Measurements from ENCODE around the gene SACM1L.
"Not testable (repeated sequence)": the region's sequence is repeated elsewhere in the genome, so short reads cannot be mapped to it uniquely, and the experiment has no call there.

Gene SACM1L

GRCh38 chr3:45746165-45746776 is 57.1 kb downstream of the SACM1L start:
- DNase-seq, result no peak

DNA sequence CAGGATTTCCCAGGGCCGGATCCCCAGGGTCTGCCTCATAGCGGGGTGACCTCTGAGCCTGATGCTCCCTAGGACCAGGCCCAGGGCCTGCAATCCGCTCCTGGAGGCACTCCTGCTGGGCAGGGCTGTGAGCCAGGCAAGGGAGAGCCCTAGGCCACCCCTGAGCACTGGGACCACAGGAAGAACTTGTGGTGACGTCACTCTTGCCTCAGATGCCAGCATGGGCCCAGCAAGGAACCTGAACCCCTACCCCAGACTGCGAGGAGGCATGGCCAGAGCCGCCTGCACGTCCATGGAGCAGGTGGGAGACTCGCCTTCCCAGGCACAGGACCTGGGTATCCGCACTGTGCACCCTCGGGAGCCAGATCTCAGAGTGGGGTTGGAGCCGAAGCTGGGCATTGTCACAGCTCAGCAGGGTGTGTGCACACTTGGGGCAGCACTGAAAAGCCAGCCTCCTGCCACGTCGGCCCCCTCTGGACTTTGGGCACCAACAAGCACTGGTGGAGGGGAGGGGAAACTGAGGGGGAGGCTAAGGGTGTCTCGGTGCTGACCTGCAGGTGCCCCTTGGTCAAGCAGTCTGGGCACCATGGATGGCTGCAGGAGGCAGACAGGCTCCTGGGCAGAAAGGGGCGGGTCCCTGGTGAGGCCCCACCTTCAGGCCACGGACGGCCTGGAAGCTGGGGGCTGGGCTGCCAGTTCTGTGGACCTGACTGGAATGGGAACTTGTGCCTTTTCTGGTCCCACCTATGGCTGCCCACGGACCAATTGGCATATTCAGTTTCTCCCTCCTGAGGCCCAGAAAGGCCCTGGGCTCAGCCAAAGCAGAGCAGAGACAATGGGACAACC is 57.8 kb downstream of the SACM1L start:
- DNase-seq, result no peak

DNA sequence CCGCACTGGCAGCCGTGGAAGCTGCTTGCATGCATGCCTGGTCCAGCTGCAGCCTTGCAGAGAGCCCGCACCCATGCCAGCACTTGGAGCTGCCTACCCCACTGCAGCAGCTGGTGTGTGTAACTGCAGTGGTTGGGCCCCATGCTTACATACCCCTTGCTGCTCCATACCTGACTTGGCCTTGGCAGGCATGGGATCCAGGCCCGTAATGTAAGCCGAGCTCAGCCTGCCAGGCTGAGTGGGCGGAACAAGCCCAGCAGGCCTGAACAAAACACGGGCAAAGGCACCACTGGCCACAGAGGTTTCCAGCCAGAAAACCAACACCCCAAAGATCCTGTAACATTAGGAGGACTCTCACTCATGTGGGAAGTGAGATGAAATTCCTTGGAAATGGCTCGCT is 58.9 kb downstream of the SACM1L start:
- DNase-seq, result no peak

GRCh38 chr3:45749036-45749600 is 59.9 kb downstream of the SACM1L start:
- DNase-seq, result not testable (repeated sequence)

DNA sequence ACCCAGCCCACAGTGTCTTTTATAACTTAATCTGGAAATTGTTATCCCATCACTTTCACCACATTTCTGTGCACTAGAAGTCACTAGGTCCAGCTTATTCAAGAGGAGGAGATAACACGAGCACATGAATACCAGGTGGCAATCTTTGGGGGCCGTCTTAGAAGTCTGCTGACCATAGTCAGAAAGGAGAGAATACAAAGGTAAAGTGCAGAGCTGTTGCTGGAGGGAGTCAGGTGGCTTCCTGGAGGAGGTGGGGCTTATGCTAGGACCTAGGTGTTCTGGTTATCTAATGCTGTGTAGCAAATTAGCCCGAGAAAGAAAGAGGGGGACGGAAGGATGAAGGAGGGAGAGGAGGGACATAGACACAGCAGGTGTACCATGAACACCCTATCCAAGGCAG is 60.7 kb downstream of the SACM1L start:
- DNase-seq, result no peak

DNA sequence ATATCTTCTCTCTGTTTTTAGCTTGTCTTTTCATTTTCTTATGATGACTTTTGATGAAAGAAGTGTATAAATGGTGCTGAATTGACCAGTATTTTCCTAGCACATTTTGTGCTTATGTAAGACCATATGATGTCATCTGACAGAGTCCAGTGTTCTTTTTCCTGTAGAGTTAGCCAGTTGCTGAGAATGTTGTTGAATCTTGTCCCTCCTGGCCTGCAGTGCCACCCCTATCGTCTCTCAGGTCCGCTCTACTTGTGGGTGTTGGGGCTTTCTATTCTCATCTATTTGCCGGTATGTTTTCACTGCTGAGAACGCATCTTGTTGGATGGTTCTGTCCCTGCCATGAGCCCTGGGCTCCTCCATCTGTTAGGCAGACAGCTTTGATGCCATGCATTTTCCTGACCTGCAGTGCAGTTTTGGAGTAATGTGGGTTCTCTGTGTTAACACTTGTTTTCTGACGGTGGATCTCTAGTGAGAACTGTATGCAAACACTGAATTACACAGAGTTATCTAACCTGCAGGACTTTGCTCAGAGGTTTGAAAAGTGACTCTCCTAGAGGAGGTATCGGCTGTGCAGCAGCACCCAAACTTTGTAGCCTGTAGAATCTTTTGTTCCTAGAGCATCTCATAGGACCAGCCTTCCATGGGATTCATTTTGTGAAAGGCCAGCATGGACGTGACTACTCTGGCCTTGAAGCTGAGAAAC is 62.5 kb downstream of the SACM1L start:
- no peak for DNase-seq

DNA sequence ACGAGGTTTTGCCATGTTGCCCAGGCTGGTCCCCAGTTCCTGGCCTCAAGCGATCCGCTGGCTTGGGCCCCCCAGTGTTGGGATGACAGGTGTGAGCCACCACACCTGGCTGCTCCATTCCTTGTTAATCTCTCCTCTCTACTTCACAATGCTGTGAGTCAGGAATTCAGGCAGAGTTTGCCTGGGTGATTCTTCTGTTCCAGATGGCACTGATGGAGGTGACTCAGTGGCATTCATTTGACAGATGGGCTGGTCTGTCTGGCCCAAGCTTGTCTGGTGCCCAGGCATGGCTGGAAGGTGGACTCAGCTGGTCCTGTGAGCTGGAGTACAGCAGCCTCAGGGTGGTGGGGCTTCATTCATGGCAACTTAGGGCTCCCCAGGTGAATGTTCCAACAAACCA is 63.9 kb downstream of the SACM1L start:
- DNase-seq, result no peak

DNA sequence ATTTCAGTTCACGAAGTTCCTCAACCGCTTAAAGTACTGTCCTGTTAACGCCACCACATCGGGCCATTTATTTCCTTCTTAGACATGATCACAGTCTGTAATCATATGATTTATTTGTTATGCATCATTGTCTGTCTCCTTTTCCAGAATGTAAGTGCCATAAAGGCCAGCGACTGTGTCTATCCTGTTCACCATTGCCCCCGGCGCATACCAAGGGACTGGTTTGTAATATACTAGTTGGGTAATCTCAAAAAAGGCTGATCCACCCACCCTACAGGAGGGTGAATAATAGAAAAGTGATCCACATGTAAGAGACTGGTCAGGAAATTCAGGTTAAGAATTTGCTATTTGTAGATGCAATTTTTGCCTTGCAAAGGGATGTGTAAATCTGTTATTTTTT is 65.3 kb downstream of the SACM1L start:
- no peak for DNase-seq

DNA sequence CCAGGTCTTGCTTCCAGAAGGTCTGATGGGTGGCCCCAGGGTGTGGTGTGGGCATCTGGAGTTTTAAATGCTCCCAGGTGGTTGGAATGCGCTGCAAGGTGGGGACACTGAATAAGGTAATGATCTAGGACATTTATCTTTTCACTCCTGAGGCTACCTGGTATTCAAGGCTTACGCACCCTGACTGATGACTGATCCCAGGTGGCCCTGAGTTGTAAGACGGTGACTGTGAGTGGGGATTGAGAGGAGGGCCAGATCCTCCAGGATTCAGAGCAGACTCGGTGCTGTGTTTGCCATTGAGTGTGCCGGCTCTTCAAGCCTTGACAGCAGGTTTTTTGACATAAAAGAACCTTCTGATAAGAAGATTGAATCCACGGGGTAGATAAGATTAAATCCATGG is 66.9 kb downstream of the SACM1L start:
- no peak for DNase-seq

DNA sequence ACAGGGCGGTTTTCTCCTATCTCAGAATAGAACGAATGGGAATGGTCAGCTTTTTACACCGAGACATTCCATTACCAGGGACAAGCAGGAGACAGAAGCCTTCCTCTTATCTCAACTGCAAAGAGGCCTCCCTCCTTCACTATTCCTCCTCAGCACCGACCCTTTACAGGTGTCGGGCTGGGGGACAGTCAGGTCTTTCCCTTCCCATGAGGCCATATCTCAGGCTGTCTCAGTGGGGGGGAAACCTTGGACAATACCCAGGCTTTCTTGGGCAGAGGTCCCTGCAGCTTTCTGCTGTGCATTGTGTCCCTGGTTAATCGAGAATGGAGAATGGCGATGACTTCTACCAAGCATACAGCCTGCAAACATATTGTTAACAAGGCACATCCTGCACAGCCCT is 67.9 kb downstream of the SACM1L start:
- DNase-seq, result not testable (repeated sequence)

GRCh38 chr3:45758871-45759270 is 69.7 kb downstream of the SACM1L start:
- DNase-seq, result no peak

- no peak for DNase-seq
Measured at GRCh38 chr3:45759851-45760250, 70.7 kb downstream of the SACM1L start.

DNA sequence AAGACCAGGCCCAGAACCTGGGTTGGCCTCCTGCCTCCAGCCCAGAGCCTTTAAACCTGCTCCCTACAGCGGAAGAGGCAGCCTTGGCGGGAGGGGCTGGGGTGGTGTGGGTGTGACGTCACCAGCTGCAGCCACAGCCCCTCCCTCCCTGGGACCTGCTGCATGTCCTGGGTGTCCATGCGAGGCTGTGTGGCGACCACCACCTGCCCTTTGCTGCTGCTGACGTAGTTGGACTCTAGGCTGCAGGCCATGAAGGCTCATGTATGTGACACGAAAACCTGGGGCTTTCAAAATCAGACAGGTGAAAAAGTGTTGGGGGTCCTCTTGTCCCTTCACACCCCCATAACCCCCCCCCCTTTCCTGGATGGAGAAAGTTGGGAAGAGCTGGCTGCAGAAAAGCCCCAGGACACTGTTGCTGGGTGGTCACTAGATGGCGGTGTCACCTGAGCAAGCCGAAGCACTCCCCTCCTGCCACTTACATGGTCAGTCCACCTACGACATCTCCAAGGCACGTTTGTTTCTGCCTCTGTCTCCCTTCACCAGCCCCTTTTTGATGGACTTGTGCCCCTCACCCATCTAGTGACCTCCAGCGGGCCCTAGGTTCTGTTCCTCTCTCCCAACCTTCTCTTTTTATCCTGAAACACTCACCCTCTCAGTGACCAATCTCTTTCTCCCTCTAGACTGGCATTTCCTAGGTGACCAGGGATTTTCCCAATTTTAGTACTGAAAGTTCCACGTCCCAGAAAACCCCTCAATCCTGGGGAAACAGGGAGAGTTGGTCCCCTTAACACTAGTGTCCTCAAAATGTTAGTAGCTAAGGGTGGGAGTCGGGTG is 71.9 kb downstream of the SACM1L start:
- no peak for DNase-seq

GRCh38 chr3:45761831-45762230 is 72.6 kb downstream of the SACM1L start:
- DNase-seq, result no peak

- no peak for DNase-seq
Measured at GRCh38 chr3:45762647-45763302, 73.6 kb downstream of the SACM1L start.

DNA sequence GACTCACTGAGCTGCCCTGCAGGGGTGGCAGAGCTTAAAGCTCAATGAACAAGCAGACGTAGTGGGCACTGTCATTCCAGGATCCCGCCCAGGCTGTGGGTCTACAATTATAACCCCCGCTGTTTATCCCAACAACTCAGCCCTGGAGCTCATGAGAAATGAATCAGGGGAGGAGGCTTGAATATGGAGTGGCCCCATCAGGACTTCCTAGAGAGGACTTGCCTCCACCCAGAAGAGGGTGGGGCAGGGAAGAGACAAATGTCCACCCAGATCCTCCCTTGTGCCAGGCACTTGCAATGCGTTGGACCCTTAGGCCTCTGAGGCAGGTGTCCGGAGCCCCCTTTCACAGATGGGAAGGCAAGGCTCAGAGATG is 74.1 kb downstream of the SACM1L start:
- no peak for DNase-seq

GRCh38 chr3:45765266-45765851 is 76.2 kb downstream of the SACM1L start:
- DNase-seq, result no peak

- no peak for DNase-seq
Measured at GRCh38 chr3:45765958-45766357, 76.8 kb downstream of the SACM1L start.

DNA sequence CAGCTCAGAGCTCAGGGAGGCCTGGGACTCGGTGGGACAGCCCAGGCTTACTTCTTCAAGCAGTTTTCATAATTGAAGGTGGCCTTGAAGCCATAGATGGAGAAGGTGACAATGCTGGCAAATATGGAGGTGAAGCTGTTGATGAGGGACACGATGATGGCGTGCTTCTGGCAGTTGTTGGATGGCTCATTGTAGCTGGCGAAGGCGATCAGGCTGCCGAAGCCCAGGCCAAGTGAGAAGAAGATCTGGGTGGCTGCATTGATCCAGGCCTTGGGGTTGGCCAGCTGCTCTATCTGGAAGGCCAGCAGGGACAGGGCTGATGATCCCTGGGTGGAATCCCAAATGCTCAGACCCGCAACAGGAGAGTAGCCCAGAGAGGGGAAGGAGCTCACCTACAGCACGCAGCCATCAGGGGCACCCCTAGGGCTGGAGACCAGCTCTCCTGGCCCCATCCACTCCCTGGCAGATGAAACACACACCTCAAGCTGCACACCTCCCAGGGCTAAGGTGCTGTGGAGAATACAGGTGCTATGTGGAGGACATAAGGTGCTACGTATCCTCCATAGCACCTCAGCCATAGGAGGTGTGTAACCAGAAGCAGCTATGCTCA is 82.1 kb downstream of the SACM1L start:
- DNase-seq, result no peak

- DNase-seq, result no peak
Measured at GRCh38 chr3:45771831-45772230, 82.6 kb downstream of the SACM1L start.

GRCh38 chr3:45772341-45773035 is 83.3 kb downstream of the SACM1L start:
- no peak for DNase-seq
